Activated CD4-positive, alpha-beta T cell treated with anti-CD3 and anti-CD28 coated beads, Interleukin-2, amount 10 ng/mL, durations not matched to agents 24 days and 14 days (primary cell): Measurements from ENCODE around the gene SYT1. TPM values are rescaled to one million over a fixed set of nuclear protein-coding genes. Genes with fewer than 3 reads are reported as not detected.
"Not testable (repeated sequence)": the region's sequence is repeated elsewhere in the genome, so short reads cannot be mapped to it uniquely, and the experiment has no call there.

Source experiments
- DNase-seq: peaks from one replicate; pipeline ENCODE4 v3.0.0; 2022
- H3K27ac Mint-ChIP-seq: one replicate; pipeline ENCODE4 v1.8.0; 2022; ENCODE audit warnings: mild to moderate bottlenecking, mixed read lengths
- H3K27me3 Mint-ChIP-seq: one replicate; pipeline ENCODE4 v1.8.0; 2022; ENCODE audit warnings: mixed read lengths
- H3K36me3 Mint-ChIP-seq: one replicate; pipeline ENCODE4 v1.8.0; 2022; ENCODE audit warnings: low read depth, mild to moderate bottlenecking, mixed read lengths
- H3K4me1 Mint-ChIP-seq: one replicate; pipeline ENCODE4 v1.8.0; 2021; ENCODE audit warnings: mixed read lengths
- H3K4me3 Mint-ChIP-seq: one replicate; pipeline ENCODE4 v1.8.0; 2022; ENCODE audit warnings: mild to moderate bottlenecking, moderate library complexity, mixed read lengths
- H3K9me3 Mint-ChIP-seq: one replicate; pipeline ENCODE4 v1.8.0; 2021; ENCODE audit warnings: mixed read lengths
- intact Hi-C: fragments of 100-400 bp; cut with micrococcal nuclease; formaldehyde crosslinking; loops from one replicate; pipeline ENCODE4 v1.15.1; 2023
- total RNA-seq: library from RNA; stranded (reverse); gene quantifications from 2 replicates; pipeline ENCODE4 v1.2.3, GENCODE V29; 2022

The SYT1 gene
- not detected in 2 replicates for total RNA-seq

DNA sequence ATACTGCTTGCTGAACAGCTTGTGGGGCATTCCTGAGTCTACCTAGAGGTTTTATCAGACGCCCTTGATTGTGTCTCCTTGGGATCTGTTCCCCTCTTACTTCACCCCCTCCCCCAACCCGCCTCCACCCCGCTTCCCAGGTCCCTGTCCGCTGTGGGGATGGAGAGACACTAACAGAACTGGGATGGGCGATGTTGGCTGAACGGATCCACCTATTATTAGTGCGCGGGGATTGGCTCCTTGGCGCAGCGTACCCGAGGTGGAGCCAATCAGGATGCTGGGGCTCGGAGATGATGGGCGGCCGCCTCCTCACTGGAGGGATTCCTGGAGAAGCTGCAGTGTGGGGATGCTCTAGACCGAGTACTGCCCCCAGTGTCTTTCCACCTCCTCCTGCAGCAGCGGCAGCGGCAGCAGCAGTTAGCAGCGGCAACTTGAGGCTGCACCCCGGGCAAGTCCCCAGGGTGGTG is at the start of gene SYT1:
Gene SYT1 (plus strand): TSS at position 372 of the 467 bp plus-strand sequence.
- Mint-ChIP-seq H3K4me1 (peaks cover 5% of the 10 kb centered on the region), H3K9me3 (no peaks in the 10 kb centered on the region), H3K27ac (no peak within 1 kb of the TSS), H3K27me3 (peaks cover 18% of the 10 kb centered on the region), H3K36me3 (no peaks in the 10 kb centered on the region), H3K4me3 (peak within 1 kb of the TSS; percentile 45)
- no peak for DNase-seq
- intact Hi-C loops: no loop called here

DNA sequence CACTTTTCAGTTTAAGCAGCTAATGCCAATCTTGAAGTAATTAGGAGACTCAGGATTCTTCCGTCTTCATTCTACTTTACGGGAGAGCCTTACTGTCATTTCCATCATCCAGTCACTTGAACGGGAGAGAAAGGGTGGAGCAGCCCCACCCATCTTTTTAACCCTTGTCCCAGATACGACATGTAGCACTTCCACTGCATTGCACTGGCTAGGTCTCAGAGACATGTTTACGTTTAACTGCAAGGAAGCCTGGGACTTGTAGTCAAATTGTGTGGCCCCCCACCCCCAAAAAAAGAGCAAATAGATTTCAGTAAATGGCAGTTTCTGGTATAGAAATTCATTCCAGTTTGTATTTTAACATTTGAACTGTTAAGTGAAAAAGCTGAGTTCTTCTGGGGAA is 46.1 kb upstream of the SYT1 start:
- intact Hi-C loops: no loop called here
- H3K4me3 Mint-ChIP-seq: no peak overlapping the region
- no peaks in the 10 kb centered on the region for H3K27me3 Mint-ChIP-seq
- H3K9me3 Mint-ChIP-seq: no peaks in the 10 kb centered on the region
- no peaks in the 10 kb centered on the region for H3K4me1 Mint-ChIP-seq
- no peak for DNase-seq
- H3K27ac Mint-ChIP-seq: no peak overlapping the region
- no peaks in the 10 kb centered on the region for H3K36me3 Mint-ChIP-seq

DNA sequence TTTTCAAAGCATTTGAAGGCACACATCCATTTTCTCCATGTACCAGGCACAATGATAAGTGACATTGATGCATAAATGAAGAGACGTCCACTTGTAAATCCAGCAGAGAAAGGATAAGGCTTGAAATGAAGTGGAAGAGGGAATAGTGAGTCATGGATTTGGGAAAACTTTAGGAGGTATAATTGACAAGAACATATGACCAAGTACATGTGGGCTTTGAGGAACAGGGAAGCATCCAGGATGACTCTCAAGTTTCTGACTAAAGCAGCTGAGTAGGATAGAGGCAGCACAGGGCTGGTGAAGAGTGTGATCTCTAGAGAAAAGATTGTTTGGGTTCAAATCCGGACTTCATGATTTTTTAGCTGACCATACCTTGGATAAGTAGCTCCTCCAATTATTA is 43.6 kb upstream of the SYT1 start:
- intact Hi-C loops: no loop called here
- Mint-ChIP-seq H3K27ac (no peak overlapping the region), H3K27me3 (no peaks in the 10 kb centered on the region), H3K4me1 (no peaks in the 10 kb centered on the region), H3K4me3 (no peak overlapping the region), H3K36me3 (no peaks in the 10 kb centered on the region), H3K9me3 (no peaks in the 10 kb centered on the region)
- DNase-seq: no peak

DNA sequence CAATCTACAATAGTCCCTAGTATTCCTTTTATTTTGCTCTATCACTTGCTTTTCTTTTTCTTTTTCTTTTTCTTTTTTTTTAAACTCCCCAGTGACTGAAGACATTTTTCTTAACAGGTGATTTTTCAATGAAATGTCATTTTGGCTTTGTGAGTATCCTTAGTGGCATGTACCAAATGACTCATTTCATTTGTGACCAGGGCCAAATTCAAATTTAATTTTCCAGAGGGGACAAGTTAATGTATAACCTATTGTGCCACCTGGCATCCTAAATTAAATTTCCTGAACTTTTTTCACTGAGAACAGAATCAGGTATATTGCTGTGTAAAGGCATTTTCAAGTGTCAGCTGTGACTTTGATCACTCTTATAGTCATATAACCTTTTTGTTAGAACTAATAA is 39.7 kb upstream of the SYT1 start:
- no peaks in the 10 kb centered on the region for H3K4me1 Mint-ChIP-seq
- DNase-seq: no peak
- no peak overlapping the region for H3K27ac Mint-ChIP-seq
- H3K36me3 Mint-ChIP-seq: no peaks in the 10 kb centered on the region
- no peaks in the 10 kb centered on the region for H3K27me3 Mint-ChIP-seq
- no peaks in the 10 kb centered on the region for H3K9me3 Mint-ChIP-seq
- intact Hi-C loops: no loop called here
- H3K4me3 Mint-ChIP-seq: no peak overlapping the region

DNA sequence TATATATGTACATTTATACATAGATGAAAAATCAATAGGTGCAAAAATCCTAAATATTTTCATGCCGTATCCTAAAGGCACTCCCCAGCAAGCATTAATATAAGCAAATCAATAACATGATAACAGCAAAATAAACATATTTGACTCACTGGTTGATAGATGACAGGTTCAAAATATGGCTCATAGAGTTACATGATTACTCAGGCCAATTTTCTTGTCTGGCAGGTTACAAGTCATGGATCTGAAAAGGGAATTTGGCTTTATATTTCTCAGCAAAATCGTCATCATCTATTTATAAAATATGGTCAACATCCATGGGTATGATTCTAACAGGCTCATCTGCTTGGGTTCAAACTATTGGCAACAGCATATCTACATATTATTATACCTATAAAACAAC is 34.9 kb upstream of the SYT1 start:
- Mint-ChIP-seq H3K36me3 (no peaks in the 10 kb centered on the region), H3K9me3 (no peaks in the 10 kb centered on the region), H3K27ac (no peak overlapping the region), H3K27me3 (no peaks in the 10 kb centered on the region), H3K4me1 (no peaks in the 10 kb centered on the region), H3K4me3 (no peak overlapping the region)
- no peak for DNase-seq
- intact Hi-C loops: no loop called here

DNA sequence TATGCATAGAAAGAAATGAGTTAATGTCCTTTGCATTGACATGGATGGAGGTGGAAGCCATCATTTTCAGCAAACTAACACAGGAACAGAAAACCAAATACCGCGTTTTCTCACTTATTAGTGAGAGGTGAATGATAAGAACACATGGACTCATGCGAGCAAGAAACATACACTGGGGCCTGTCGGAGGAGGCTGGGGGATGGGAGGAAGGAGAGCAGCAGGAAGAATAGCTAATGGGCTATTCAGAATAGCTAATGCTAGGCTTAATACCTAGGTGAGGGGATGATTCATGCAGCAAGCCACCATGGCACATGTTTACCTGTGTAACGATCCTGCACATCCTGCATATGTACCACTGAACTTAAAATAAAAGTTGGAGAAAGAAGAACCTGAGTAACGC is 29.1 kb upstream of the SYT1 start:
- Mint-ChIP-seq H3K36me3 (no peaks in the 10 kb centered on the region), H3K4me3 (no peak overlapping the region), H3K4me1 (no peaks in the 10 kb centered on the region)

DNA sequence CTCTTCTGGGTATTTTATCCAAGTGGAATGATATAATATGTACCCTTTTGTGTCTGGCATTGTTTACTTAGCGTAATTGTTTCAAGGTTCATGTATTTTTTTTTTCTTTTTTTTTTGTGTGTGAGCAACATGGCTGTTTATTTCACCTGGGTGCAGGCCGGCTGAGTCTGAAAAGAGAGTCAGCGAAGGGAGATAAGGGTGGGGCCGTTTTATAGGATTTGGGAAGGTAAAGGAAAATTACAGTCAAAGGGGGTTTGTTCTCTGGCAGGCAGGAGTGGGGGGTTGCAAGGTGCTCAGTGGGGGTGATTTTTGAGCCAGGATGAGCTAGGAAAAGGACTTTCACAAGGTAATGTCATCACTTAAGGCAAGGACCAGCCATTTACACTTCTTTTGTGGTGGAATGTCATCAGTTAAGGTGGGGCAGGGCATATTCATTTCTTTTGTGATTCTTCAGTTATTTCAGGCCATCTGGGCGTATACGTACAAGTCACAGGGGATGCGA is 24.0 kb upstream of the SYT1 start:
- H3K4me1 Mint-ChIP-seq, H3K9me3 Mint-ChIP-seq, DNase-seq, H3K27me3 Mint-ChIP-seq, intact Hi-C loops, H3K36me3 Mint-ChIP-seq, H3K4me3 Mint-ChIP-seq, H3K27ac Mint-ChIP-seq: not testable (repeated sequence)

More for the DNA sequence above, 29.1 kb upstream of the SYT1 start:
- H3K27ac Mint-ChIP-seq: no peak overlapping the region
- DNase-seq: no peak
- no peaks in the 10 kb centered on the region for H3K27me3 Mint-ChIP-seq
- H3K9me3 Mint-ChIP-seq: no peaks in the 10 kb centered on the region
- intact Hi-C loops: no loop called here

DNA sequence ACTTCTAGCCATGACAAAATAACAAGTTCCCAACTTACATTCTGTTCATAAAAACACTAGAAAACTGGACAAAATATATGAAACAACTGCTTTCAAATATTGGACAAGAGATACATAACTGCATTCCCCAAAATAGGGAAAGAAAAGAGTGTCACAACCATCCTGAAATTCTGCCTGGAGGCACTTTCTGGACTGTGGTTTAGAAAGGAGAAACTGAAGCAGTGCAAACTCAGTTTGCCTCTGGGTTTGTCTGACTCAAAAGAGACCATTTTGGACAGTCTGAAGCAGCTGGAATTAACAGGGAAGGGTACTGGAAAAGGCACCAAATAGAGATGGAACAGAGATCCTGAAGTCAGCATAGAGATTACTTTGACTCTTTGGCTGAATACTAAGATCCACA is 11.3 kb upstream of the SYT1 start:
- no peak for DNase-seq
- Mint-ChIP-seq H3K4me3 (no peak overlapping the region), H3K9me3 (no peaks in the 10 kb centered on the region), H3K36me3 (no peaks in the 10 kb centered on the region), H3K4me1 (no peaks in the 10 kb centered on the region), H3K27me3 (no peaks in the 10 kb centered on the region), H3K27ac (no peak overlapping the region)
- intact Hi-C loops: no loop called here

DNA sequence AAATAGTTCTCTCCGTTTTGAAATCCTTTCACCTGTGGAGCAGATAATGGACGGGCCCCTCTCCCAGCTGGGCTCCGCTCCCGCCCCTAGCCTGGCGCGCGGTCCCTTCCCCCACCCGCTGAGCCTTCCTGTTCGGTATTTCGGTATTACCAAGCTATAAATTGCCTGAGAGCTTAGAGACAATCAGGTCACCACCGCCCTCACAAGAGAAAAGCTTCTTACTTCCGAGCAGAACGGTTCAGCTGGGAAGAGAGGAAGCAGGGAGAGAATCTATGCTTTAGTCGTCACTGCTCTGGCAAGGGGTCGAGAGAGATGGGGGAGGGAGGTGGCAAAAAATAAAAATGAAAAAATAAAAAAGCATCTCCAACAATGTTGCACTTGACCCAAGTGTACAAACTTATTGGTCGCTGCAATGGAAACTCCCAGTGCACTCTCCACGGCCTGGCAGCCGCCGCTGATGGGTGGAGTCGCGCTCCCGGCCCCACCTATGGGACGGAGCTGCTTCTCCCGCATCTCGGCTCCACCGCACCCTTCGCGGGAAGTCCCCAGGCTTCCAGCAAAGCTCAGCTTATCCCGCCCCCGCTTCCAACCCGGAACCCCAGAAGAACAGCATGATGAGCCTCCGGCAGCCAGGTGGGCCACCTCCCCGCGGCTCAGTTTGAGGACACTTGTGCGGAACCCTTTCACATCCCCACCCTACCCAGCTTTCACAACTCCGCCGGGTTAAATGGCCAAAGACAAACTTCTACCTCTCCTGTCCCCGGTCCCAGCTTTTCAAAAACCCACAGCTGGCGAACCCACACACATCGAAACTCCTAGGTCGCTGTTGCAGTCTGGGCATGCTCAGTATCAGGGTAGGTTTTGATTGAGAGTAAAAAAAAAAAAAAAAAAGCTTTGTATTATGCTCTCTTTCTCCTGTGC is 832 bp upstream of the SYT1 start:
- no peaks in the 10 kb centered on the region for H3K36me3 Mint-ChIP-seq
- DNase-seq: no peak
- H3K27ac Mint-ChIP-seq: no peak overlapping the region
- peaks cover 18% of the 10 kb centered on the region for H3K27me3 Mint-ChIP-seq
- H3K4me3 Mint-ChIP-seq: peak overlapping the region; percentile 45
- intact Hi-C loops: no loop called here
- no peaks in the 10 kb centered on the region for H3K9me3 Mint-ChIP-seq
- H3K4me1 Mint-ChIP-seq: peaks cover 5% of the 10 kb centered on the region

DNA sequence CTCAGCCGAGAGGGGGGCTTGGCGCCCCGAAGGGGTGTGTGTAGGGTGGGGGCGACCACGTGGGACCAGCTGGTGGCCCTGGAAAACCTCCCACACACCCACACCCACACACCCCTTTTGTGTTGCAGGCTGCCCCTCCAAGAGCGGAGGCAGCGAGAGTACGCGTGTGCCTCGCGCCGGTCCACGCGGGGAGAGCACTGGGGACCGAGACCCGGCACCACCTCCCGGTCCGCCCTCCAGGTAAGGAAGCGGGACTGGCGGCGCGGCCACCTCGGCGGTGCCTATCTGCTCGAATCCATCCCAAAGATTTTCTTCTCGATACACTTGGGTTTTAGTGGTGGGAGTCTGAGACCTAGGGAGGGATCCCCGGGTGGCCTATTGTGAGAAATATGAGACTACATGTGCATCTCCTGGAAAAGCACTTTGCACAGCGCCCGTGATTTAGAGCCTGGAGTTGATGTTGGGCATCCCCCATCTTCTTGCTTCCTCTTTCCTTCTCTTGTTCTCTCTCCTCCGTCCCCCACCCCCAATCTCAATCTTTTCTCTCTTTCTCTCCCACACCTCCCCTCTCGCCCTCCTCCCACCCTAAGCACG is 393 bp downstream of the SYT1 start:
- intact Hi-C loops: no loop called here
- Mint-ChIP-seq H3K4me3 (no peak overlapping the region), H3K27ac (no peak overlapping the region), H3K4me1 (peaks cover 5% of the 10 kb centered on the region), H3K9me3 (no peaks in the 10 kb centered on the region), H3K36me3 (no peaks in the 10 kb centered on the region), H3K27me3 (peaks cover 18% of the 10 kb centered on the region)
- DNase-seq: no peak

DNA sequence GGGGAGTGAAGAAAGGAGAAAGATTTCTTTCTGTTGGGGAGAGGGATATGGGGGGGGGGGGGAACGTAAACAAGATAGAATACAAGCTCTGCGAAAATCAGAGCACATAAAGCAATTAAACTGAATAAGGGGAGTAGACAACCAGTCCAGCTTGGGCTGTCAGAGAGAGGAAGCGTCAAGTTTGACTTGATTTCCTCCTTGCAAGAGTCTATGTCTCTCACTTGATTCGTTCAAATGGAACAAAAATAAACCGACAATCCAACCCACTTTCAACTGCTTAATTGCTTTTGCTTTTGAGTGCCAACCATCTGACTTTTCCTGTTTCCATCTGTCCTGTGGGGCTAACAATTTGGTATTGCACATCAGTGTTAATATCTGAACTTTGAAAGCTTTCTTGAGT is 942 bp downstream of the SYT1 start:
- Mint-ChIP-seq H3K4me3 (no peak overlapping the region), H3K36me3 (no peaks in the 10 kb centered on the region), H3K27ac (no peak overlapping the region), H3K4me1 (peaks cover 5% of the 10 kb centered on the region), H3K9me3 (no peaks in the 10 kb centered on the region), H3K27me3 (peaks cover 18% of the 10 kb centered on the region)
- no peak for DNase-seq
- intact Hi-C loops: no loop called here

DNA sequence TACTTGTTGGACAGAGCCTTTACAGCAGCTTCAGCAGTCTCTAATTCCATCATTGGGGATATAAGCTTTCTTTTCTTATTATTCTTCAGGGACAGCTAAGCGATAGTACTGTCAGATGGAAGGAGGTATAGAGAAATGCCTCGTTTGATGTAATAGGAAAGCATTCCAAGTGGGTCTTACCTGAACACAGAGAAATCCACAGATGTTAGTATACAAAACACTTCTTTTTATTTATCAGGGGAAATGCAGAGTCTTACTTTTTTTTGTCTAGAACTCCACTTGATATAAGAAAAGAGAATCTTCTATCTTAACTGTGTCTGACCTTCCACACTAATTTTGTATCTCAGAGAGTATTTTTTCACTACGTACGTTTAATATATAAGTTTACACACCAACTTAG is 1.9 kb downstream of the SYT1 start:
- peaks cover 5% of the 10 kb centered on the region for H3K4me1 Mint-ChIP-seq
- H3K27ac Mint-ChIP-seq: no peak overlapping the region
- H3K9me3 Mint-ChIP-seq: no peaks in the 10 kb centered on the region
- peaks cover 18% of the 10 kb centered on the region for H3K27me3 Mint-ChIP-seq
- no peak overlapping the region for H3K4me3 Mint-ChIP-seq
- no peaks in the 10 kb centered on the region for H3K36me3 Mint-ChIP-seq
- no peak for DNase-seq
- intact Hi-C loops: no loop called here

DNA sequence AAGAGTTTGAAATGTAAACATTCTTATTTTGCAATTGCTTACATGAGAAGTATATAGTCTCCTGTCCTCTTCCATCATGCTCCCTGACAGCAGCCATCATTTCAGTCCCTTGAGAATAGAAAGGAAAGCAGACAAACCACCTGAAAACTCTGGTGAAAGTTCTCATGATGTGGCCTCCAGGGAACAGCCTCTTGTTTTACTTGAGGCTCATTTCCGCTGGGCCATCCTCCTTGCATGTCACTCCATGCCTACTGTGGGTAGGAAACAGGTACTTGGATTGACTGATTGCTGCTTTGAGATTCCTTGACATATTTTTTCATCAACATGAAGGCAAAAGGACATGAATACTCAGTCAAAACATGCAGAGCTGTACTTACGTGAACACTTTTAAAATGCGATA is 6.0 kb downstream of the SYT1 start:
- Mint-ChIP-seq H3K36me3 (no peaks in the 10 kb centered on the region), H3K4me3 (no peak overlapping the region), H3K4me1 (no peaks in the 10 kb centered on the region), H3K9me3 (no peaks in the 10 kb centered on the region), H3K27me3 (peaks cover 2% of the 10 kb centered on the region), H3K27ac (no peak overlapping the region)
- no peak for DNase-seq
- intact Hi-C loops: no loop called here

DNA sequence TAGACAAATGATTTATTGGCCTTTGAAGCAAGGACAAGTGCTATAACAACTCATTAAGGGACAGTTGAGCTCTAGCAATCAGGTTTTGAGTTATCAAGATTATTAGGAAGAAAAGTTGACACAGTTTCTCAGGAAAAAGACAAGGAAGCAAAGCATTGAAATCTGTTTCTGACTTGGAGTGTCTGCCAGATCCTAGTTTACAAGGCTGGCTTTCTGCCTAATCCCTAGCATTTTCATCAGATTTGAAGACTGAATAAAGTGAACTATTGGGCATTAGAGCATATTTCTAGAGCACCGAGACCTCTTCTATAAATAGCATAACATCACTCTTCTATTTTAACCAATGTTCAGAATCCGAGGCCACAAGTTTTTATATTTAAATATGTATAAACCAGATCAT is 7.0 kb downstream of the SYT1 start:
- H3K4me1 Mint-ChIP-seq: no peaks in the 10 kb centered on the region
- no peaks in the 10 kb centered on the region for H3K27me3 Mint-ChIP-seq
- H3K9me3 Mint-ChIP-seq: no peaks in the 10 kb centered on the region
- H3K27ac Mint-ChIP-seq: no peak overlapping the region
- no peaks in the 10 kb centered on the region for H3K36me3 Mint-ChIP-seq
- intact Hi-C loops: no loop called here
- DNase-seq: no peak
- H3K4me3 Mint-ChIP-seq: no peak overlapping the region
